Measurements from ENCODE around the gene TWF1. TPM values are rescaled to one million over a fixed set of nuclear protein-coding genes. Genes with fewer than 3 reads are reported as not detected.

The TWF1 gene
- total RNA-seq, 1 donor from 2014 or later: 52.1 TPM

GRCh38 chr12:43797561-43798217, 8.4 kb downstream of the TWF1 start:
- TF ChIP-seq CTCF (IDR thresholded peaks at IDR 0.05): no peak
- H3K36me3 ChIP-seq: peaks cover 88% of the 10 kb centered on the region
- H3K27ac ChIP-seq: no peak overlapping the region
- no peaks in the 10 kb centered on the region for H3K9me3 ChIP-seq
- H3K27me3 ChIP-seq: no peaks in the 10 kb centered on the region
- ATAC-seq (no peak), DNase-seq (no peak)
- no peaks in the 10 kb centered on the region for H3K4me1 ChIP-seq
- H3K4me3 ChIP-seq: no peak overlapping the region
- intact Hi-C loops (cut with DNase I): no loop called here

GRCh38 chr12:43795716-43796280, 10.3 kb downstream of the TWF1 start:
- peak; percentile 90 for ATAC-seq
- DNase-seq: no peak
- Histone ChIP-seq H3K4me1 (no peaks in the 10 kb centered on the region), H3K27ac (no peak overlapping the region), H3K27me3 (no peaks in the 10 kb centered on the region), H3K36me3 (peaks cover 72% of the 10 kb centered on the region), H3K4me3 (no peak overlapping the region), H3K9me3 (no peaks in the 10 kb centered on the region)
- TF ChIP-seq CTCF (IDR thresholded peaks at IDR 0.05): no peak
- intact Hi-C loops (cut with DNase I): no loop called here

- no peak overlapping the region for H3K4me3 ChIP-seq
- H3K4me1 ChIP-seq: no peaks in the 10 kb centered on the region
- intact Hi-C loops (cut with DNase I): no loop called here
- no peaks in the 10 kb centered on the region for H3K9me3 ChIP-seq
- DNase-seq: no peak
- H3K27ac ChIP-seq: no peak overlapping the region
- ATAC-seq: no peak
- peaks cover 47% of the 10 kb centered on the region for H3K36me3 ChIP-seq
- no peak for TF ChIP-seq CTCF (IDR thresholded peaks at IDR 0.05)
- H3K27me3 ChIP-seq: no peaks in the 10 kb centered on the region
Observed at GRCh38 chr12:43789941-43790340, 16.2 kb downstream of the TWF1 start.

GRCh38 chr12:43786899-43787693, 19.0 kb downstream of the TWF1 start:
- H3K9me3 ChIP-seq: no peaks in the 10 kb centered on the region
- DNase-seq (no peak), ATAC-seq (no peak)
- no peaks in the 10 kb centered on the region for H3K4me1 ChIP-seq
- H3K4me3 ChIP-seq: no peak overlapping the region
- no peak overlapping the region for H3K27ac ChIP-seq
- intact Hi-C loops (cut with DNase I): no loop called here
- H3K27me3 ChIP-seq: no peaks in the 10 kb centered on the region
- peaks cover 61% of the 10 kb centered on the region for H3K36me3 ChIP-seq
- no peak for TF ChIP-seq CTCF (IDR thresholded peaks at IDR 0.05)

GRCh38 chr12:43776498-43776897, 29.6 kb downstream of the TWF1 start:
- Histone ChIP-seq H3K27ac (no peak overlapping the region), H3K9me3 (no peaks in the 10 kb centered on the region), H3K27me3 (no peaks in the 10 kb centered on the region), H3K4me1 (no peaks in the 10 kb centered on the region), H3K4me3 (no peak overlapping the region), H3K36me3 (peaks cover 83% of the 10 kb centered on the region)
- intact Hi-C loops (cut with DNase I): no loop called here
- TF ChIP-seq CTCF (IDR thresholded peaks at IDR 0.05): peak; percentile 38
- no peak for DNase-seq
- peak; percentile 65 for ATAC-seq
